ENCODE measurements around the gene FAM83G.

DNA sequence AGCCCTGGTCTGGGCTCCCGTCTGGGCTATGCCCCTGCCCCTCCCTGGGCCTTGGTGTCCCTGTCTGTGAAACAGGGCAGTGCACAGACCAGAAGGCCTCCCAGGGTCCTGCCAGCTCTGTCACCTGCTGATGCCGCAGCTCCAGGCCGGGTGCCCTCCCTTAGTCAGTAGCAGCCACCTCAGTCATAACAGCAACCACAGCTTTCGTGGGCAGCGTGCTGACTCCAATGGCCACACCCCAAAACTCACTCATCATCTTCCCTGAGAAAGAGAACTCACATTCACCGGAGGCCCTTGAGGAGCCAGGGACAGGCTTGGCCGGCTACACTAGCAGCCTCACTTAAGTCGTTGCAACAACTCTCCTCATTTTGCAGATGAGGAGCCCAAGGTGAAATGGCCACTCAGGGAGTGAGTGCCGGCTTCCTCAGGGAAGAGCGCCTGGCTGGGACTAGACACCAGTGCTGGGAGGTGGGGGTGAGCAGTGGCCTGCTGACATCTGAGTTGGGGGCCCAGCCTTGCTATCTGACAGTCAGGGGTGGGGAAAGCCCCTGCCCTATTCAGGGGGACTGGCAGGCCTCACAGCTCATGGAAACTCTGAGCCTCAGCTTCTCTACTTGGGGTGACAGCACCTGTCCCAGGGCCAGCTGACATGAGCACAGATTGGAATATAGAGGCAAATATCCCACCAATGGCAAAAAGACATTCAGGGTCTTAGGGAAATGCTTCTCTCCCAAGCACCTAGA lies 30.0 kb downstream of the FAM83G start:
- TF ChIP-seq CTCF (IDR thresholded peaks at IDR 0.05) (no peak), POLR2A (IDR thresholded peaks at IDR 0.05) (no peak)
